Cerebellar nuclear complex (tissue), 1 donor: ENCODE data around the gene MSMP.

ENCODE experiments used
- DNase-seq, 2 experiments: peaks; one replicate each; lab custom pipeline; 2025; lab: John Stamatoyannopoulos, UW

The MSMP gene

GRCh38 chr9:35743880-35744518 lies 10.1 kb downstream of the MSMP start:
- no peak for DNase-seq

GRCh38 chr9:35743452-35743851 lies 10.6 kb downstream of the MSMP start:
- no peak for DNase-seq

- no peak for DNase-seq
These were observed 12.3 kb downstream of the MSMP start for GRCh38 chr9:35741740-35742139.

- no peak for DNase-seq
These were observed 13.8 kb downstream of the MSMP start for GRCh38 chr9:35740243-35740642.

- DNase-seq, result no peak
These were observed 15.2 kb downstream of the MSMP start for GRCh38 chr9:35738924-35739323.

- no peak for DNase-seq
These were observed 15.9 kb downstream of the MSMP start for GRCh38 chr9:35738186-35738585.

GRCh38 chr9:35737143-35737542 lies 16.9 kb downstream of the MSMP start:
- DNase-seq, result no peak

GRCh38 chr9:35736201-35736633 lies 17.9 kb downstream of the MSMP start:
- DNase-seq, result no peak

GRCh38 chr9:35734096-35734495 lies 20.0 kb downstream of the MSMP start:
- DNase-seq, result no peak

- no peak for DNase-seq
These were observed 21.1 kb downstream of the MSMP start for GRCh38 chr9:35732800-35733541.

GRCh38 chr9:35732185-35732799 lies 21.8 kb downstream of the MSMP start, which contains the start of the genes CREB3 and TLN1:
CREB3 (plus strand) TSS chr9:35732666; CDS start chr9:35732773, 107 bp downstream.
TLN1 (minus strand) TSS chr9:35732195; CDS start chr9:35725694, 6,501 bp downstream.
- DNase-seq, result peak; percentile 88 to 91

GRCh38 chr9:35731415-35732184 lies 22.5 kb downstream of the MSMP start:
- DNase-seq, result no peak

GRCh38 chr9:35730486-35730854 lies 23.6 kb downstream of the MSMP start:
- DNase-seq, result no peak

GRCh38 chr9:35729700-35730485 lies 24.2 kb downstream of the MSMP start:
- no peak for DNase-seq

GRCh38 chr9:35729101-35729500 lies 25.0 kb downstream of the MSMP start:
- DNase-seq, result no peak

GRCh38 chr9:35728041-35728971 lies 25.8 kb downstream of the MSMP start:
- DNase-seq, result no peak

- no peak for DNase-seq
These were observed 26.4 kb downstream of the MSMP start for GRCh38 chr9:35727676-35728040.

GRCh38 chr9:35726931-35727330 lies 27.1 kb downstream of the MSMP start:
- DNase-seq, result no peak

GRCh38 chr9:35725362-35725761 lies 28.7 kb downstream of the MSMP start:
- no peak for DNase-seq

GRCh38 chr9:35723908-35724307 lies 30.2 kb downstream of the MSMP start:
- no peak for DNase-seq
